GM18909 (cell line): ENCODE measurements around the gene CTNND2.
"Not testable (repeated sequence)": the region's sequence is repeated elsewhere in the genome, so short reads cannot be mapped to it uniquely, and the experiment has no call there.

Experiments used
- ATAC-seq: cut with Tn5 transposase; IDR thresholded peaks from one replicate; pipeline ENCODE4 v1.9.1; 2021; ENCODE audit warnings: mild to moderate bottlenecking; ENCODE audit not compliant: unreplicated experiment, poor library complexity

CTNND2 gene

GRCh38 chr5:11692636-11693035 is 211.6 kb downstream of the CTNND2 start:
- no peak for ATAC-seq

GRCh38 chr5:11687498-11687897 is 216.7 kb downstream of the CTNND2 start:
- no peak for ATAC-seq

DNA sequence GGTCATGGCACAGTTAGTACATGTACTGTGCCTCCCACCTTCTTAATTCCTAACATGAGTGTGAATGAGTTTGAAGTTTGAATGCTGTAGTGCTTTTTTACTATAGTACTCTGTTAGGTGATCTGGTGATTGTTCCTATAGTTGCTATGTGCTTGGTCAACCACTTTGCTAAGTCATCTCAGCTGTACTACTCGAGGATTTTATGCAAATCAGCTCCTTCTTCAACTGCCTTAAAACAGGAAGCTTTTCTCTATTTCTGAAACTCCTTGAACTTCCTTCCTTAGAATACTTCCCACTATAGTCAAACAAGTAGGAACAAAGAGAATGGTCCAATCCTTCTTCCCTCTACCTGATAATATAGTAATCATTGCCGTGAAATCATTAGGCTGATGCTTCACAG is 219.6 kb downstream of the CTNND2 start:
- no peak for ATAC-seq

DNA sequence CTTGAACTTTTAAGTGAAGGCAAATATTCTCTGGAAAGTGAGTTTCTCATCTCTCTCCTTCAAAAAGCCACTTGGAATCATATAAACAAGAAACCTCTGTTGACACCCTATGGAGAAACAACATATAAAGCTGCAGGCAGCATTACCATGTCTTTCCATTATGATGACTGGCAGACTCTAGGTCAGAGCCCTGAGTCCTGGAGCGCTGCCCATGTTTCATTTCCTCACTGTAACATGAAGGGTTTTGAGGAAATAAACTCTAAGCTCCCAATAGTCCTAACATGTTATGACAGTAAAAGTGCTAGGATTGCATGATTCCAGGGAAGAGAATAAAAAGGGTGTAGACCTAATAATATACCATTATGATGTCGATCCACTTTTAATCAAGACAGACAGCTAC is 220.6 kb downstream of the CTNND2 start:
- no peak for ATAC-seq

DNA sequence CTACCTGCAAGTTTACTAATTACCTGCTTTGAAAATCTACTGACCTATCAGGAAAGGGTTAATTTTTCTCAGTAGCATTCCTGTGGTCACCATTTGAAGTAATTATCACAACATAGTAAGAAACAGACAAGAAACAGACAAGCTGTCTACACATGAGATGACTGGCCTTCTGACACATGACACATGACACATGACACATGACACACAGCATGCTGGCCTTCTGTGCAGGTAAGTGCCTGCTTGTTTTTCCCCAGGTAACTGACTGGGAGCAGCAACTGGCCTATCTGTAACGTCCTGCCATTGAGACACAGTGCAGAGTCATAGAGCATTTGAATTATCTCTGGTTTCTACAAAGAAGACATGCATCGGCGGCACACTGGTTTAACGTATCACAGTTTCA is 222.4 kb downstream of the CTNND2 start:
- ATAC-seq, result no peak

- ATAC-seq, result no peak
These were observed 224.6 kb downstream of the CTNND2 start for GRCh38 chr5:11679676-11680075.

GRCh38 chr5:11675184-11675583 is 229.1 kb downstream of the CTNND2 start:
- no peak for ATAC-seq

GRCh38 chr5:11672385-11673085 is 231.7 kb downstream of the CTNND2 start:
- no peak for ATAC-seq

DNA sequence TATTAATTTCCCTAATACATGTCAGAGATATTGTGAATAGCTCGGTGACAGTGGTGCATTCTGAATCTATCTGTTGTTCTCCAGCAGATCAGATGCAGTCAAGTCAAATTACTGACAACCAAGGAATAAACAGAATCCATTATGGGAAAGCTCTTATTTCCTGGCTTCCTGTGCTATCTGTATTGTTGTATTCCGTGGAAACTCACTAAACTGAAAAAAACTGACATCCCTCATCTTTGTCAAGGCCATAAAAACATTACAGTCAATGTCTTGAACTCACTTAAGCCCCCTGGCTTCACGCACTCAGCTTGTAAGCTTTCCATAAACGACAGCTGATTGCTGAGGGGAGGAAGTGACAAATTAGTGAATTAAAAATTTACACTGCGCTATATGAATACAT is 245.9 kb downstream of the CTNND2 start:
- no peak for ATAC-seq

DNA sequence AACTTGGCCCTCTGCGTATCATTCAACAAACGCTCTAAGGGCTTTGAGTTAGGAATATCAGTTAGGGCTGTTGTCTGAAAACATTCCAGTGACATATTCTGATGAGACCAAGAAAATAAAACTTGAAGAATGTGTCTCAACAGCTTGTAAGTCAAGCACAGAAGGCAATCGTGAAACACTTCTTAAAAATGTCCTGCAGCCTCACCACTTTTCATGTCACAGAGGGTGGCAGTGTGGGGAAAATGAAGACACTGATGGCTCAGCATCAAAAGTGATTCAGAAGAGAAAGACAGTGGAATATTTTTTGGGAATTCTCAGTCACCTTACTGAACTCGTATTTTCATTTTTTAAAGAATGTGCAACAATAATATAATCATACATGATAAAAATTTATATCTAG is 247.3 kb downstream of the CTNND2 start:
- ATAC-seq, result no peak

DNA sequence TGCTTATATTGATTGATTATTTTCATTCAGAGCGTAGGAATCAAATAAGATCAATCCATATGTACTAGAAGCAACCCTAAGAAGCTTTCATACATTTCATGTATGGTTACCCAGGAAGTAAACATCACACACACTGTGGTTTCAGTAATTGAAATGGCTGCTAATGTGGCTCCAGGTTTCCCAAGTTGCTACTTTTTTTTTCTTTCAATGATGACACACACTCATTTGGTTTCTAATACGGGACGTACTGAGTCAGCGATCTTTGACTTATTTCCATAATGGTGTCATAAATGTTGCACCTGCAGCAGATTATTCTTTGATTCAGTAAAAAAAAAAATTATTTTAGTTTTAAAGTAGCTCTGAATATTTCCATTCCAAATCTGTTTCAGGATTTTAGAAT is 248.6 kb downstream of the CTNND2 start:
- ATAC-seq, result no peak

DNA sequence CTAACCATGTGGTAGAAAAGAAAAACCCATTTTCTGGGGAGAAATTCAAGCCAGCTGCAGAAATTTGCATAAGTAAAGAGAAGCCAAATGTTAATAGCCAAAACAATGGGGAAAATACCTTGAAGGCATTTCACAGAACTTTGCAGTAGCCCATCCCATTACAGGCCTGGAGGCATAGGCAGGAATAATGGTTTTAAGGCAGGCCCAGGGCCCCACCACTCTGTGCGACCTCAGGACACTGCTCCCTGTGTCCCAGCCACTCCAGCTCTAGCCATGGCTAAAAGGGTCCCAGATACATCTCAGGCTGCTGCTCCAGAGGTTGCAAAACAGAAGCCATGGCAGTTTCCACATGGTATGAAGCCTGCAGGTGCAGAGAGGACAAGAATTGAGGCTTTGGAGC is 253.3 kb downstream of the CTNND2 start:
- no peak for ATAC-seq

DNA sequence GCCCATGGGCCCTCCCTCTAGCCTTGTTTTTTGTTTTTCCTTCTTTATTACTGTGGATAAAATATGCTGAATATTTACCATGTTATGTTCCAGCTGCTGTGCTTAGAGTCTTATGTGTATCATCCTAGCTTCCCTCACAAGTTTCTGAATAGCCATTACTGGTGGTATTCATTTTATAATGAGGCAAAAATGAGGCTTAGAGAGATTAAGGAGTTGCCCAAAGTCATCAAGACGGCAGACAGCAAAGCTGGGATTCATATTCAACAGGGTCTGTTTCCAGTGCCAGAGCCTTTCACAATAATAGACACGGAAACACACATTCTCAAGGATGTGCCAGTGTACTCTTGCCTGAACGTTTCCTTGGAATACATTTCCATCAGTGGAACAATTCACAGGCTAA is 258.1 kb downstream of the CTNND2 start:
- ATAC-seq, result no peak

DNA sequence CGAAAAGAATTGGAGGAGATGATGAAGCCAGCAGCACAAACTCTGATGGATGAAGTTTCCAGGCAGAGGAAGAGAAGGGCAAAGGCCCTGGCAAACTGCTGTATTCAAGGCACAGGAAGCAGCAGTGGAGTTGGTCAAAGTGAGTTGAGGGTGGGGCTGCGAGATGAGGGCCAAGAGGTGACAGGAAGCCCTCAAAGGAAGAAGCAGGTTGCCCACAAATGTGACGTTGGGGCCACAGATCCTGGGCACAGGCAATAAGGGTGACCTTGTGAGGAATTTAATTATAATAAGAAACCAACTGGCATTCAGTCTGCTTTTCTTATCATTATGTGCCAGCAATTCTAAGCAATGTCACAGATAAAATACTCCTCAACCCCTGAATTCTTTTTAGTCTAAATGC is 261.8 kb downstream of the CTNND2 start:
- no peak for ATAC-seq

- ATAC-seq, result no peak
These were observed 263.9 kb downstream of the CTNND2 start for GRCh38 chr5:11640158-11640873.

- ATAC-seq, result no peak
These were observed 281.5 kb downstream of the CTNND2 start for GRCh38 chr5:11622785-11623184.

DNA sequence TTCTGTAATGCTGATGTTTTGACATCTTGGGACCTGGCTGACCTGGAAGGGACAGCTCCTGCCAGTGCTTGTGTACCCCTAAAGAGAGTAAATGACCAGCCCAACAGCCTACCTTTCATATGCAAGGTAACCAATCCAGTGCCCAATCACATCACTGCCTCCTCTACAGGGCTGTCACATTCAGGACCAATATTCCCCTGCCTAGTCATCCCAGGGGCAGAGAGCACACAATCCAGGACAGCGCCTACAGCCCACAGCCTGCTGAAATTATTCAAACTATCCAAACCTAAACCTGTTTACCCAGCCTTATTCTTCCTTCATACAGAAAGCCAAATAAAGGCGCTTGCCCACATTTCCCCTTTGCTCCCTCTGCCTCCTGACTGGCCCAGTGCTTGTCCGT is 284.1 kb downstream of the CTNND2 start:
- no peak for ATAC-seq

DNA sequence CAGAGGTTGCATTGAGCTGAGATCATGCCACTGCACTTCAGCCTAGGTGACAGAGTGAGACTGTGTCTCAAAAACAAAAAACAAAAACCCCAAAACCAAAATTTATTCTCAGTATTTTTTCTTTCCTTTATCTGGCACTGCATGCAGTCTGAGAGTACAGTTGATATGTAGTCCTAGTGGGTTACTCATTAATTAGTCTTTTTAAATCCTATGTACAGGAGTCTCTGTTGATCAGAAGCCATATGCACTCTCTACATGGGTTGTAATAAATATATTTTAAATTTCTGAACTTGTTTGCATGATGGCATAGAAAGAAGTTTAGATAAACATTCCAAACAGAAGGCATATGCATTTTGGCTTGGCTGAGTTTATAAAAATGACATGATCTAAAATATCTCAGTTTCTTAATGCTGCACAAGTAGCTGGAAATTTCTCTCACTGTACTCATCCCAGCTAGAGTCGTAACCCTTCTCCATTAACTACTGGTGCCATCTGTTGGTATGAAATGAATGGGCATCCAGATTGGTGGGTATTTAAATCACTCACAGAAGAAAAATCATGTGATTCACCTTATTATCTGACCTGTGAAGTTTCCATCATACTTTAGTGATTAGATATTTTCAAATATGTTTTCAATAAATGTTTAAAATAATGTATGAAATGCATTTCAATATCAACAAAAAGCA is 284.8 kb downstream of the CTNND2 start:
- no peak for ATAC-seq

- ATAC-seq, result no peak
These were observed 287.2 kb downstream of the CTNND2 start for GRCh38 chr5:11617080-11617479.

GRCh38 chr5:11616624-11617023 is 287.6 kb downstream of the CTNND2 start:
- not testable (repeated sequence) for ATAC-seq

DNA sequence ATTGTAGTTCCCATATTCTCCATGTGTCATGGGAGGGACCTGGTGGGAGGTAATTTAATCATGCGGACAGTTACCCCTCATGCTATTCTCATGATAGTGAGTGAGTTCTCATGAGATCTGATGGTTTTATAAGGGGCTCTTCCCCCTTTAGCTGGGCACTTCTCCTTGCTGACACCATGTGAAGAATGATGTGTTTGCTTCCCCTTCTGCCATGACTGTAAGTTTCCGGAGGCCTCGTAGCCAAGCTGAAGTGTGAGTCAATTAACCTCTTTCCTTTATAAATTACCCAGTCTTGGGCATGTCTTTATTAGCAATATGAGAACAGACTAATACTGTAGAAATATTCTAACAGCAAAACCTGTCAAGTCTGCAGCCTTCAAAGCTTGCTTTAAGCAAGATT is 293.2 kb downstream of the CTNND2 start:
- no peak for ATAC-seq
